NCI-H187 treated with DMSO at 0.1 percent for 48 hours (cell line): ENCODE results near the gene TWIST2.

Source experiments
- DNase-seq: peaks from one replicate; lab custom pipeline; 2025; lab: John Stamatoyannopoulos, UW

TWIST2 gene

DNA sequence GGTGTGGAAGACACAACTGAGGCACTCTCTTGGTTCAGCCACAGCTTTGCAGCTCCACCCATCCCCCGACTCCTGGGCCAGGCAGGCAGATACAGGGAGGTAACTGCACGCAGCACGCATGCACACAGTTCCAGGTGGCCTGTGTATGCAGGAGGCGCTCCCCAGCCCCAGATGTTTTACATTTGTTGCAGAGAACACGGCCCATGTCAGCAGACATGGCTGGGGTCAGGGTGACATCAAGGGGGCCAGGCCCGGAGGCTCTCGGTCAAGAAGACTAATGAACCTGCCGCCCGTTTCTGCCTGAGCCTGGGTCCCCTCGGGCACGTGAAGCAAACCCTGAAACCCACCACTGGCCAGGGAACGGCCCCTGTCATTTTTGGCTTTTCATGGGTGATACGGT, 57.3 kb downstream of the TWIST2 start:
- no peak for DNase-seq

DNA sequence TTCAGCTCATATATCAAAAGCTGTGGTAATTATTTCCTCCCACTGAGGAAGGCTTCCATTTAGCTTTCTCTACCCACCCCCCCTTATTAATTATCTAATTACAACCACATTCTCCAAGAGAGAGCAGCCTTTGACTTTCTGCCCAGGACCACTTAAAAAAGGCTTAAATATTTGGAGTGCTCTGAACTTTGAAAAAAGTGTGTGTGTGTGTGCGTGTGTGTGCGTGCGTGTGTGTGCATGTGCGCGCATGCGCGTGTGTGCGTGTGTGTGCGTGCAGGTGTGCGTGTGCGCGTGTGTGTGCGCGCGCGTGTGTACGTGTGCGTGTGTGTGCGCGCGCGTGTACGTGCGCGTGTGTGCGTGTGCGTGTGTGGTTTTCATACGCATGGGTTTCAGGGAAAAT, 57.8 kb downstream of the TWIST2 start:
- DNase-seq, result no peak

DNA sequence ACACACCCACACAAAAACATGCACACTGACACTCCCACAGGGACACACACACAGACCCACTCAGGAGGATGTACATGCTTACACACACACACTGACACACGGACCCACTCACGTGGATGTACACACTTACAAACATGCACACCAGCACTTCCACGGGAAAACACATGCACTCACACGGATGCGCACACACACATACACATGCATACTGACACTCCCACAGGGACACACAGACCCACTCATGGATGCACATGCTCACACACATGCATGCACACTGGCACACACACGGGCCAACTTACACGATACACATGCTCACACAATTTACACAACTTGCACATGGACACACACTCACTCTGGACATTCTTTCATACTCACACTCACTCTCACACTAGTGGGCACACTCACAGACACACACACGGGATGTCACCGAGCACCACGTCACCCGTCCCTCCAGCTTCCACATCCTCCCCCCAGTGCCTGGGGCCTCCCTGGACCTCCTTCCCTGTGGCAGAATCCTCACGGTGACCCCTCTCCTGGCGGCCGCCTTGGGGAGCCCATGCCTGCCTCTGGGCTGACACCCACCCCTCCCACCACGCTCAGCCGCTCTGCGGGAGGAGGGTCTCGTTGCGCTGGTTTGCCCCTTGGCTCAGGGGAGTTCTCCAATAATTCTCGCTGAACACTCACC, 58.5 kb downstream of the TWIST2 start:
- DNase-seq, result no peak

DNA sequence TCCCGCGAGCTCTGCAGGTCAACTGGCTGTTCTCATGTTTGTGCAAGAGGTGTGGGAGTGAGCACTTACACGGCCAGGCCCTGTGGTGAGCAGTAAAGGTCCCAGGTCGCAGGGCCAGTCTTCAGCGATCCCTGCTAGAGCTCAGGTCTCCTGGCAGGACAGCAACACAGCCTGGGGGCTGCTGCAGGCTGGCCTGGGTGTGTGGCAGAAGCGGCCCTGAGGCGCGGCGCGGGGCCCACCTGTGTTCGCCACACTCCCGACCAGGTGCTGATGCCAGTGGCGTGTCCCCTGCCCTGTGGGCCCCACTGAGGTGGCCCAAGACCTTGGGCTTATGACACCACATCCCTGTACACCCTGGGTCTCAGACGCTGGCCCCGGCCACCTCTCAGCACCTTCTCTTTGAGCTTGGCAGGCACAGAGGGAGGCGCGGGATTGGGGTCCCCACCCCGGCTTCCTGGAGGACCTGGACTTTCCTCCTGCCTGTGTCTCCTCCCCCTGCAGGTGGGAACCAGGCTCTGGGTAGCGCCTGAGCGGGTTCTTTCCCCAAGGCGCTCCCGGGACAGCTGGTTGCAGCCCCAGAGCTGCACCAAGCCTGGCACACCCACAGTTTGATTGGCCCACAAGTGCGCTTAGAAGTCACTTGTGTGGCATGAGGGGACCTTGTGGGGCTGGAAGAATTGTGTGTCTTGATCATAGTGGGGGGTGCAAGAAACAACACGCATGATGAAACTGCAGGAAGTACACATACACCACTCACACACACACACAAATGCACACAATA, 59.2 kb downstream of the TWIST2 start:
- DNase-seq, result no peak

DNA sequence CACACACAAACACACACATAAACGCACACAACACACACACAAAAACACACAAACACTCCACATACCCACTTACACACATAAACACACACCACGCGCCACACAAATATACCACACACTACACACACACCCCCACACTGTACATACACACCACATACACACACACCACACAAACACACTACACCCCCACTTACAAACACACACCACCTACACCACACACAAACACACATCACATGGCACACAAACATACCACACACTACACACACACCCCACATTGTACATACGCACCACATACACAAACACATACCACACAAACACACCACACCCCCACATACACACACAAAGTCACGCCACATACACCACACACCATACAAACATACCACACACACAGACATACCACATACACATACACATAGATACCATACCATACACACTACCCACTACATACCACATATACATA, 59.9 kb downstream of the TWIST2 start:
- no peak for DNase-seq

DNA sequence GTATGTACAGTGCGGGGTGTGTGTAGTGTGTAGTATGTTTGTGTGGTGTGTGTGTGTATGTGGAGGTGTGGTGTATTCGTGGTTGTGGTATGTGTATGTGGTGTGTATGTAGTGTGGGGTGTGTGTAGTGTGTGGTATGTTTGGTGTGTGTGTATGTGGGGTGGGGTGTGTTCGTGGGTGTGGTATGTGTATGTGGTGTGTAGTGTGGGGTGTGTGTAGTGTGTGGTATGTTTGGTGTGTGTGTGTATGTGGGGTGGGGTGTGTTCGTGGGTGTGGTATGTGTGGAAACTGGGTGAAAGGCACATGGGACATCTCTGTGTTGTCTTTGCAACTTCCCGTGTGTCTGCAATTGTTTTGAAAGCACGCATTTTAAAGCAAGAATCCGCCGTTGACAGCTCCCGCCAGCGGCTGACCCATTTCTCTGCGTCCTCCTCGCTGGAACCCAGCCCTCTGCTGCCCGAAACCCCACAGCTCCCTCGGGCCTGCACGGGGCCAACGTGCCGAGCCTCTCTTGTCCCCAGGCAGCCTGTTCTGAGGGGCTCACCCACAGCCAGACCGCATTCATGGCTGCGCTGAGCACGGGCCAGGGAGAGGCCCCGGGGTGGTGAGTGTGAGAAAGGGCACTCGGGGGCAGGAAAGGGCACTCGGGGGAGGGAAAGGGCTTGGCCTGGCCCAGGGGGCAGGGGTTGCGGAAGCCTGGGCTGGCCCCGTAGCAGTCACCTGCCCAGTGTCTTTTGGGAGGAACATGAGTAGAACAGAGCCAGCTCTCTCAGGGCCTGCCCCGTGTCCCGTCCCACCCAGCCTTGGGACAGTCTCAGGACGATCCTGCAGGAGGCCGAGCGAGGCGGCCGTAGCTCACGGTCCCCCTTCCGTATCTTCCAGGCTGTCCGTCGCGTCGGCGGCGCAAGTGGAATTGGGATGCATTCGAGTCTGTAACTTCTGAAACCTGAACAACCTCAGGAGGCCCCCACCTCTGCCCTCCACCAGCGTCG, 61.4 kb downstream of the TWIST2 start:
- no peak for DNase-seq

DNA sequence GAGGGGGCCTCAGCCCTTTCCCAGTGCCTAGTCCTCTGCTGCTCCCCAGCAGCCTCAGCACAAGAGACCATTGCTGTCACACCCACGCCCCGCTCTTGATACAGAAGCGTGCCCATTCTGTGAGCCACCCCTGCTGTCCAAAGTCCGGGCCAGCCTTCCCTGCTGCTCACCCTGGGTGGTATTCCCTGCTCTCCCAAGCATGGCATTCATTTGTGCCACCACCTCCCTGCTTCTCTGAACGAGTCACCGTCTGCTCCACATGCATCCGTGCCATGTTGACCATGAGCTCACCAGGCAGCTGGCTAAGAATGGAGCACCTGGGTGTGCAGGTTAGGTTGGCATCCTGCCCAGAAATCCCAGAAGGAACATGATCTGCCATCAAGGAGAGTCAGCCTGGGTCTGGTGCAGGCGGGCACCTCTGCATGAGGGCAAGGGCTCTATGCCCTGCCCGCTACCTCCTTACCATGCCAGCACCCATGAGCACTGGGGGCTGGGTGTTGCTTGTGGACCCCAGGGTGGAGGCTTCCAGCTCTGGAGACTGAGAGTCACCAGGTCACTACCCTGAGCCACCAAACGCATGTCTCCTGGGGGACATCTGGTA, 63.0 kb downstream of the TWIST2 start:
- DNase-seq, result no peak

DNA sequence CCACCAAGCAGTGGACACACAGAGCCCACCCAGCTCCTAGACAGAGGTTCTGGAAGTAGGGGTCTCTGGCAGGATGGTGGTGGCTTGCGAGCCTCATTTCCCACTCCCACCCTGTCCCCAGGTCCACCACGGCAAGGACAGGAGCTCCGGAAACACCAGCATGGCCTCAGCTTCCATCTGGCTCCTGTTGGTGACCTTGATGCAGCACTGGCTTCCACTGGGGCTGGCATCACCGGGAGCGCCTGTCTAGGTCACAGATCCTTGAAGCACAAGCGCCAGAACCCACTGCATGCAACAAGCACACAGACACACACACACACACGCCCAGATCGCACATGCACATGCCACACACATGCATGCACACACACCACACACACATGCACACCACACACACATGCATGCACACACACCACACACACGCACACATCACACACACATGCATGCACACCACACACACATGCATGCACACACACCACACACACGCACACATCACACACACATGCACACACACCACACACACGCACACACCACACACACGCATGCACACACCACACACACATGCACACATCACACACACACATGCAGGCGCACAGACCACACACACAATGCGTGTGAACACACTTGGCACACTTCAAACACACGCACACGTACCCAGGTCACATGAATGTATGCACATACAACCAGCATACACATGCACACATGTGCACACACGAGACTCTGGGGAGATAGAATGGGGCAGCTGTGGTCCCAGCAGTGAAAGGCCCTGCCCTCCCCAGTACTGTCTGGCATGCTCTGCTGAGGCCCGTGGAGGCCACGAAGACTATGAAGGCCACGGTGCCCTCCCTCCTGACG, 63.7 kb downstream of the TWIST2 start:
- no peak for DNase-seq

DNA sequence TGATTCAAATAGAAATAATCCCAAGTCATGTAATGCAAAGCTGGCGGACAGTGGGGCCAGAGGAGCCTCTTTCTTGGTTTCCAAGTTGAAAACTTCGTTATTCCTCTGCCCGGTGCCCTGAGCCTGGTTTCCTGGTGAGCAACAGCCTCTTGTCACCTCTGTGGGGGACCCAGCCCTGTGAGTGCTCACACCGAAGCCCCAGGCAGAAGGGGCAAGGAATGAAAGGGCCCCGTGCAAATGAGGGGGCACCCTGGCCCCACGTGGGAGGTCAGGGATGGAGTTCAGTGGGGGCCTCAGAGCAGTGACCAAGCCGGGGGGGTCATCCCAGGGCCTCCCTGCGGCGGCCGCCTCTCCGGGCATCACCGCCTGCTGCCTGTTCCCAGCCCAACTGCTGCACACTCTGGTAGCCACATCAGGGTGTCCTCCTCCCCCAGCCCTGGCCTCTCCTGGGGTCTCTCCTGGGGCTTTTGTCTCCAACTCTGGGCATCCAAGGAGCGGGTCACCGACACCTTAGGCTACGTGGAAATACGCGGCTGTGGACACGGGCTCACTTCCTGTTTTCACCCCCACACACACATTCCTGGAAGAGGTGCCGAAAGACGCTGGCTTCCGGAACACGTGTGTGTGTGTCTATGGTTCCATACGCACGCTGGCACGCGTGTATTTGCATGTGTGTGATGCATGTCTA, 64.5 kb downstream of the TWIST2 start:
- no peak for DNase-seq

DNA sequence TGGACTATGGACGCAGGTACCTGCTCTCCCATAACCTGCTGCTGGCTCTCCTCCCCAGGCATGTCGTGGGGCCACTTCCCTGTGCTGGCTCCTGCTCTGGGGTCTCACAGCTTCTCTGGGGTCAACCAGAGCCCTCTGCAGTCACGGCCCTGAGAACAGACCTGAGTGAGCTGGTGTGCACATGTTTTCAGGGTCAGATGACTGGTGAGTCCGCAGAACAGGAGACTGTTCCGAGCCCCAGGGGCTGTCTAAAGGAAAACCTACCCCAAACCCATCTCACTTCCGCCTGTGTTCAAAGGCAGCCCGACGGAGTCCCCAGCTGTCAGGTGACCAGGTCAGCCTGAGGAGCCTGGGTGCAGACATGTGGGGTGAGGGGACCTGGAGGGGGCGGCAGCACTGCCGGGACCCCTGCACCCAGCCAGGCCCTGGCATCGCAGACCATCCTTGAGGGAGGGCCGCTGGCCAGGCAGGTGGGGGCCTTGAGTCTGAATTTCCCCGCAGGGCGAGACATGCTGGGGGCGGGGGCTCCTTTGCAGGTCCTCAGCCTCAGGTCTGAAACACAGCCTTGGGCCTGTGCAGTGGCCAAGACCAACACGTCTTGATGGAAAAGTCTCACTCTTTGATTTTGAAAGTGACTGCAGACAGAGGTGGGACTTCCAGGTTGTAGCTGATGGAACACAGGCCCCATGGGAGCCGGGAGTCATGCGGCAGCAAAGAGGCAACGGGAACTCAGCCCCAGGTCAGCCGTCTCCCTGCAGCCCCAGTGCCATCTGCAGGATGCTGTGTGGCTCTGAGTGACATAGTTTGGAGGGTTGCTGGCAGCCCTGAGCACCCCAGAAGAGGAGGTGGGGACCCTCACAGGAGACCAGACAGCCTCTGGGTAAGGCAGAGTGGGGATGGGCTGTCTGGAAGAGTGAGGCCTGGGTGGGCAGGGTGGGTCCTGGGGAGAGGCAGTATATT, 65.3 kb downstream of the TWIST2 start:
- no peak for DNase-seq

DNA sequence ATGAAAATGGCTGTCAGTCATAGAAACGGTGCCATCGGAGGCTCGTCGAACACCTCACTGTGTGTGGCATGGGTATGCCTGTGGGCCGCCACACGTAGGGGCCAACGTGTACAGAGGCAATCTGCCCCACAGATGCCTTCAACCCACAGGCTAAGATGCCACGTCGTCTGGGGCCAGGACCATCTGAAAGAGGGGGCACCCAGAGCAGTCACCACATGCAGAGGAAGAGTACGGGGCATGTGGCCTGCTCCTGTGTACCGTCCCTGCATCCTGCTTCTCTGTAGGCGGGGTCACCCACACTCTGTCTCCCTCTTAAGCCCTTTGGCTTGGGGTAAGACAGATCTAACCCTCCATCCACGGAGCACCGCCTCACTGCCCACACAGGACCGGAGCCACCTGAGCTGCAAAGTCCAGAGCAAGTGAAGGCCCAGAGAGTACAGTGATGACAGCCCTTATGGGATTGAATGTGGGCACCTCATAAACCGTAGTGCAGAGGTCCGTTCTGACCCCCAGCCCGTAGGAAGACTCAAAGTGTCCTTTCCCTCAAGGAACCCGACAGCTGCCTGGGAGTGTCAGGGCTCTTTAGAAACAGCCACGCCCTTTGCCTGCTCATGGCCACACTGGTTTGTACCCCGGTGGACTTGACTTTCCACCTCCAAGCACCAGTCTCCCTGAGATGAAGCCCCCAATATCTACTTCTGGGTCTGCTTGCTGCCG, 66.2 kb downstream of the TWIST2 start:
- DNase-seq, result no peak

DNA sequence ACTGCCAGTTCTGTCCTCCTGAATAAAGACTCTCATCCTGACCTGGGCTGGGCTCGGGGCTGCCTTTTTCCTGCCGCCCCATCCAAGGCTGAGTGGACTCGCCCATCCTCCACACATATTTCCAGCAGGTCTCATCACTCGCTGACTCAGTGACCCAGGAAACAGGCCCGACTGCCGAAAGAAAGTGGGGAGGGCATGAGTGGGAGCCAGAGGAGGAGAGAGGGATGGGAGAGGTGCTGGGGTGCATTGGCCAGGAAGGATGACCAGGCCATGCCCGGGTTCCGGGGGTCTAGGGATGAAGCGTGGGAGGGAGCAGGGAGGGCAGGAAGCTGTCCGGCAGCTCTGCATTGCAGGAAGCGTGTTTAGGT, 66.7 kb downstream of the TWIST2 start:
- DNase-seq, result no peak

DNA sequence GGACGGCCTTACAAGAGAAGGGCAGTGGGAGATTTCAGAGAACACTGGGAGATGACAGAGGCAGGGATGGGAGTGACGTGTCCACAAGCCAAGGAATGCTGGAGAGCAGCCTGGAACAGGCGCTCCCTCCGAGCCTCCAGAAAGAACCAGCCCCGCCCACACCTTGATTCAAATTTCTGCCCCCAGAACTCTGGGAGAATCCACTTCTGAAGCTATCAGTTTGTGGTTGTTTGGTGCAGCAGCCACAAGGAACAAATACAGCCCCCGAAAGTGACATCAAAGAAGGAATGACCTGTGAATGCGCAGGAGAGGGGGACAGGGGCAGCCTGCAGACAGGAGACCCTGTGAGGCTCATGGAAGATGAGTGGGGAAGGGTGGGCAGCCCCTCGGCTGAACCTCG, 67.3 kb downstream of the TWIST2 start:
- no peak for DNase-seq

DNA sequence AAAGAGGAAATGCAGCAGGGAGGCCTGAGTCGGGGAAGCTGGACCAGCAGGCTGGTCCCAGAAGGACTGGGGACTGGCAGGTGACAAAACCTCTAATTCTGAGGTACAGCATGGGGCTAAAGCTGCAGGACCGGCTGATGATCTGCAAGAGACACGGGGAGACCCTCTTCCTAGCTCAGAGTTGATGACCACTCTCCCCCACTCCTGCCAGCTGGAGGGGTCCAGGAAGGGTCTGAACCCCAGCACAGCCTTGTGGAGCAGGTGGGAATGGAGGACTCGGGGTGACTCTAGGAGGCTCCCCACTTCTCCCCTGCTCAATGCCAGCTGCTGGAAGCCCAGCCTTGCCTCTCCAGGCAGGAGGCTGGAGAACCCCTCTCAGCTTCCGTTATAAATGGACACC, 67.7 kb downstream of the TWIST2 start:
- no peak for DNase-seq

DNA sequence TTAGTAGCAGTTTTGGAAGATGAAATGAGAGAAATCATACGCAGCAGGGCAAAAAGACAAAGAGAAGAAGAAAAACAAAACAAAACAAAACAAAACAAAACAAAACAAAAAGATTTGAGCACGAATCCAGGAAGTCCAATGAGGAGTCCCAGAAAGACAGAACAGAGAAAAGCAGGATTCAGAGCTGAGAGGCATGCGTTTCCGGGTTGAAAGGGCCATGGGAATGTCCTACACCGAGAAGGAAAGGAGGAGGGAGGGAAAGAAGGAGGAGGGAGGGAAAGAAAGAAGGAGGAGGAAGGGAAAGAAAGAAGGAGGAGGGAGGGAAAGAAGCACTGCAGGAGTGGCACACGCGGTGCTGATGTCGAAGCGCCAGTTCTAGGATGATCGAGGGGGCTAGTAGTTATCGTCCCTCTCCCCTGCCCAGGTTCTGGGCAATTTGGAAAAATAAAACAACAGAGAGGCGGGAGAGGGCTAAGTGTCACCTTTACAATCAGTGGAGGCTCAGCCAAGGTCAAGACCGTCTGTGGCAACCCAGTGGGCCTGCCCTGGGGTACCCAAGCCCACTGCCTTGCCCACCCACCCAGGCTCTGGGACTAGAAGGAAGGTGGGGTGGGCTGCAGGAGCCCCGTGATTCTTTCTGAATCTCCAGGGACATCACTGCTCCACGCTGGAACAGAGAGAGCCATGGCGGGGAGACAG, 68.4 kb downstream of the TWIST2 start:
- DNase-seq, result no peak

DNA sequence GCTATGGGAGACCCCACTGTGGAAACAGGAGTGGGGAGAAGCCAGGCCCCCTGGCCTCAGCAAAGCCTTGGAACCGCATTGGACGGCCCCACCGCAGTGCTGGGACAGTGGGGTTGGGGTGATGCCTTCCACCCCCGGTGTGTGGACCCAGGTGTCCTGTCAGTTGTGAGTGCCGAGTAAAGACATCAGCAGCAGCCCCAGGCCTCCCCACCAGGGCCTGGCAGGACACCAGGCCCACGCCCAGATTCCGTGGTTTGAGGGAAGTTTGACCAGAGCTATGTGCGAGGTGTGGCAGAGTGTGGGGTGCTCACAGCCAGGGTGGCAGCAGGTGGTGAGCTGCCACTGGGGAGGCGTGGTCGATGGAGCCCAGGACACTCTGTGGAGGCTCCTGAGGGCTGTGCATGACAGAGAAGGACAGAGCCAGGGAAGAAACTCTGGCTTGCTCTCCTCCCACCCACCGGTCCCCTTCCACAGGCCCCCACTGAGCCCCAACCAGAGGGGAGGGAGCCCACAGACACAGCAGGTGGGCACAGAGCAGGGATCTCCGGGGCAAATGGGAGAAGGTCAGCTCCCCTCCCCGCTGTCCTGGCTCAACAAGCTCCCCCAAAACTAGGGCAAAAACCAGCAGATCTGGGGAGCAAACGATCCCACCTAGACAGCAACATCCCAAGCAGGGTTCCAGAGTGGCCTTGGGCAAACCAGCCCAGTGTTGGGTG, 69.1 kb downstream of the TWIST2 start:
- DNase-seq, result no peak

DNA sequence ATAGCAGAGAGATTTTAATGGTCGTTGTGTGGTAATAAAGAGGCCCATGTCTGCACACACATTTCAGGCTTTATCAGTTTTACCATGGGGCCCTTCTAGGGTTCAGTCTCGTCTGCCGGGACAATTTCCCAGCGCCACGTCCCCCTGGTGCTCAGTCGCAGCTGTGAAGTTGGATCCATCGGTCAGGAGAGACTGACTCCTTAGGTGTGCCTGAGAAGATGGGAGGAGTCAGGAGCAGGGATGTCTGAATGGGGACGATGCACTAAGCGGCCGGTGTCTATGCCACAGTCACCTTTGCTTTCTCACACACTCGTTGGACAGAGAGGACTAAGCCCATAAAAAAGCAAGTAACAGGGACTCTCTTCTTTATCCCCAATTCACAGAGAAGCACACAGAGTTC, 71.4 kb downstream of the TWIST2 start:
- no peak for DNase-seq
